ENCODE results near the gene ARAP1.

The ARAP1 gene

DNA sequence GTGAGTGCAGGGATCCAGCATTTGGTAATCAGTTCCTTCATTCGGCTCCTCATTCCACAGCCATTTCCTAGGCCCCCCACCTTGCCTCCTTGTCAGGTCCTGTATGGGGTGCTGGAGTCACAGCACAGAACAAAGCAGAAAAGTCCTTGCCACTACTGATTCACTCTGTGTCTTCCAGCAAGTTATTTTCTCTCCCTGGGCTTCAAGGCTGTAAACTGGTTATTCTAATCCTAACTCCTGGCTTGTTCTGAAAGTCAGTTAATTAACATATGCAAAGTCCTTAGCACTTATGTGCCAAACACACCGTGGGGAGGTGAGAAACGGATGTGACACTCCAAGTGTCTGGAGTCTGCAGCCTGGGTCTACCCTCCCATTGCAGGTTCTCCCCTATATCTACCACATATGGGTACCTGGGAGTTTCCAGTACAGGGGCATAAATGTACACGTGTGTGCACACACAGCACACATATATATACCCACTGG, 47.4 kb downstream of the ARAP1 start:
- Mint-ChIP-seq H3K36me3 (ENCODE audit: low read depth) (peaks cover 40% of the 10 kb centered on the region), H3K4me1 (ENCODE audit: low read depth) (peaks cover 3% of the 10 kb centered on the region), H3K27ac (no peak overlapping the region), H3K9me3 (no peaks in the 10 kb centered on the region), H3K4me3 (no peak overlapping the region), H3K27me3 (ENCODE audit: low read depth) (no peaks in the 10 kb centered on the region)

GRCh38 chr11:72704028-72704782, 48.0 kb downstream of the ARAP1 start:
- no peaks in the 10 kb centered on the region for H3K27me3 Mint-ChIP-seq (ENCODE audit: low read depth)
- no peak overlapping the region for H3K27ac Mint-ChIP-seq
- peaks cover 42% of the 10 kb centered on the region for H3K36me3 Mint-ChIP-seq (ENCODE audit: low read depth)
- H3K4me1 Mint-ChIP-seq (ENCODE audit: low read depth), result peaks cover 3% of the 10 kb centered on the region
- no peak overlapping the region for H3K4me3 Mint-ChIP-seq
- H3K9me3 Mint-ChIP-seq, result no peaks in the 10 kb centered on the region

DNA sequence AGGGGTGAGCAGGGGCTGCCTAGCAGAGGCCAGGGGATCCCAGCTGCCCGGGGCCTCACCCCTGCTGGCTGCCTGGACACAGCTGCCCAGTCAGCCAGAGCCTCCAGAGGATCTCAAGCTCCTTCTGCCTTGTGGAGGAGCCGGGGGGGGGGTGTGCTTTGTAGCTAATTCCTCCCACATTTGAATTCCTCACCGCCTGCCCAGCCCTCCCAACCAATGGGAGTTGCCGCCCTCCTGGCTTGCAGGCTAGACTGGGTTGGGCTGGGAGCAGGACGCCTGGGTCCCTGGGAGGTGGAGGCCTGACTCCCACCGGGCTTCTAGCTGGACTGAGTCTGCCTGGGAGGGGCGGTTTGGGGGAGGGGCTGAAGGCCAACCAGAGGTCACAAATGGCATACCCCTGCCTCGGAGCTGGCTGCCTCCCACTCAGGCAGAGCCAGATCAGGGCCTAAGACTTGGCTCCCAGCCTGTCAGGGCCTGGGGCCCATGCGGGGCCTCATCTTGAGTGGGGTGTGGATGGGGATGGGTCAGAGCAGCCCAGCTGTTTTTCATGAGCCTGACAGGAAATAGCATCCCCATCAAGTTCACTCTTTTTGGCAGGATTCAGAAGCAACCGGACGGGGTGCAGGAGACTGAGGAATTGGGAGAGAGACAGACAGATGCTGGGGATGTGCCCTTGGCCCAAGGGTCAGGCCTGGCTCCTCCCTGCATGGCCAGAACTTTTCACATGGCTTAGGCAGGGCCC, 48.8 kb downstream of the ARAP1 start:
- no peaks in the 10 kb centered on the region for H3K9me3 Mint-ChIP-seq
- H3K4me3 Mint-ChIP-seq, result no peak overlapping the region
- peaks cover 41% of the 10 kb centered on the region for H3K36me3 Mint-ChIP-seq (ENCODE audit: low read depth)
- no peaks in the 10 kb centered on the region for H3K27me3 Mint-ChIP-seq (ENCODE audit: low read depth)
- H3K27ac Mint-ChIP-seq, result no peak overlapping the region
- H3K4me1 Mint-ChIP-seq (ENCODE audit: low read depth), result peaks cover 3% of the 10 kb centered on the region

DNA sequence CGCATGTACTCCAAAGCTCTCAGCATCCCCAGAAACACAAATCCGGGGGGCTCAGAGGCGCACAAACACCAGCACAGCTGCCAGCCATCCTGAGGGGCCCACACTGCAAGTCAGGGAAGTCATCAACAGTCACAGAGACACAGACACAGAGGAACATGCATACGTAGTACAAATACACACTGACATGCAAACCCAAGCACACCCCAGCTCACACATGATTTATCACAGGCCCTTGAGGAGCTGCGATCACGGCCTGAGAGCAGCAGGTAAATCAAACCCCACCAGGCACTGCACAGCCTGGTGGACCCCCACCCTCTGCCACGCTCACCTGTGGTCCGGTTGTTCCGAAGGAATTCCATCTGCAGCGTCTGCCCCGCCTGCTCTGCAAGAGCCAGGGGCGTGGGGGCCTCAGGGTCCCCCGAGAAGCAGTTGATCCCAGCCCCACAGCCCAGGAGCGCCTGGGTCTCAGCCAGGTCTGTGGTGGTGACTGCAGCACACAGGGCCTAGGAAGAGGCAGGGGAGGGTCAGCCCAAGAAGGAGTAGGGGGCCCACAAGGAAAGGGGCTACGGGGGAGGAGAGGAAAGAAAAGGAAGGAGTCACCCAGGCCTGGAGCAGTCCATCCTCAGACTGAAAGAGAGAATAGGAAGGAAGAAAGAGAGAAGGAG, 49.5 kb downstream of the ARAP1 start:
- Mint-ChIP-seq H3K4me1 (ENCODE audit: low read depth) (peaks cover 3% of the 10 kb centered on the region), H3K4me3 (no peak overlapping the region), H3K36me3 (ENCODE audit: low read depth) (peaks cover 39% of the 10 kb centered on the region), H3K27ac (no peak overlapping the region), H3K27me3 (ENCODE audit: low read depth) (no peaks in the 10 kb centered on the region), H3K9me3 (no peaks in the 10 kb centered on the region)

- H3K9me3 Mint-ChIP-seq, result no peaks in the 10 kb centered on the region
These were observed 50.1 kb downstream of the ARAP1 start for GRCh38 chr11:72702096-72702495.

DNA sequence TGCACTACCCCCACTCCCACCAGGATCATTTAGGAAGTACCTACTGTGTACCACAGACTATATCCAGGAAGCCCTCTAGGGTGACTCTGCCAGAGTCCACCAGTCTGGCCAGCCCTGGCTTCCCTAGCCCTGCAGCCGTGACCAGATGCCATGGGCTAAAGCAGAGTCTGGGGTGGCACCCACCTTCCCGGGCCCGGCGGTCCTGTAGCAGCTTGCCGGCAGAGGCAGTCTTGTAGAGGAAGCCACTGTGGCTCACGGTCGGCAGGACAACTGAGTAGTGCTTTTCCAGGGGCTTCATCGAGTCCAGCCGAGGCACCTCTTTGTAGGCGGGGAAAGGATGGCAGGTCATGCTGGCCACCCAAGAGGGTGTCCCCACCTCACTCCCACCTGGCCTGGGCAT, 50.7 kb downstream of the ARAP1 start:
- Mint-ChIP-seq H3K27ac (no peak overlapping the region), H3K9me3 (no peaks in the 10 kb centered on the region), H3K4me1 (ENCODE audit: low read depth) (peaks cover 3% of the 10 kb centered on the region), H3K4me3 (no peak overlapping the region), H3K27me3 (ENCODE audit: low read depth) (no peaks in the 10 kb centered on the region), H3K36me3 (ENCODE audit: low read depth) (peaks cover 33% of the 10 kb centered on the region)

More at GRCh38 chr11:72702096-72702495, 50.1 kb downstream of the ARAP1 start:
- Mint-ChIP-seq H3K4me3 (no peak overlapping the region), H3K27ac (no peak overlapping the region), H3K27me3 (ENCODE audit: low read depth) (no peaks in the 10 kb centered on the region), H3K4me1 (ENCODE audit: low read depth) (peaks cover 3% of the 10 kb centered on the region), H3K36me3 (ENCODE audit: low read depth) (peaks cover 36% of the 10 kb centered on the region)

DNA sequence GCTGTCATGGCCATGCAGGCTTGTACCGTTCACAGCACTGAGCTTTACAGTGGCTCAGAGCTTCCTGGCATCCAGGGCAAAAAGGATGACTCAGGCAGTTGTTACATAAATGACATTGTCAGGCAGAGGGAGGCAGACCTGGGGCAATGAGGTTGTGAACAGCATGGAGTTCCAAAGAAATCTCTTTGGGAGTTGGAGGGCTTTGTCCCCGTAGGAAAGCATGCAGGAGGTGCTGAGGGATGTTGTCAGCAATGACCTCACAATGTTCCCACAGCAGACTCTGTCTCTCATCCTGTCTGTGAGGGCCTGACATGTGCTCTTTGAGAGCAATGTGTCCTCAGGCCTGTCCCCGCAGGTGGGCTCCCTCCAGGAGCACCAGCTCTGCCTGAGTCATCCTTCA, 52.1 kb downstream of the ARAP1 start:
- Mint-ChIP-seq H3K36me3 (ENCODE audit: low read depth) (peaks cover 30% of the 10 kb centered on the region), H3K4me3 (no peak overlapping the region), H3K9me3 (no peaks in the 10 kb centered on the region), H3K27me3 (ENCODE audit: low read depth) (no peaks in the 10 kb centered on the region), H3K4me1 (ENCODE audit: low read depth) (no peaks in the 10 kb centered on the region), H3K27ac (no peak overlapping the region)

GRCh38 chr11:72697814-72698213, 54.4 kb downstream of the ARAP1 start:
- H3K27ac Mint-ChIP-seq, result no peak overlapping the region
- no peaks in the 10 kb centered on the region for H3K27me3 Mint-ChIP-seq (ENCODE audit: low read depth)
- no peaks in the 10 kb centered on the region for H3K9me3 Mint-ChIP-seq
- H3K4me1 Mint-ChIP-seq (ENCODE audit: low read depth), result peaks cover 4% of the 10 kb centered on the region
- H3K36me3 Mint-ChIP-seq (ENCODE audit: low read depth), result peaks cover 42% of the 10 kb centered on the region
- no peak overlapping the region for H3K4me3 Mint-ChIP-seq

DNA sequence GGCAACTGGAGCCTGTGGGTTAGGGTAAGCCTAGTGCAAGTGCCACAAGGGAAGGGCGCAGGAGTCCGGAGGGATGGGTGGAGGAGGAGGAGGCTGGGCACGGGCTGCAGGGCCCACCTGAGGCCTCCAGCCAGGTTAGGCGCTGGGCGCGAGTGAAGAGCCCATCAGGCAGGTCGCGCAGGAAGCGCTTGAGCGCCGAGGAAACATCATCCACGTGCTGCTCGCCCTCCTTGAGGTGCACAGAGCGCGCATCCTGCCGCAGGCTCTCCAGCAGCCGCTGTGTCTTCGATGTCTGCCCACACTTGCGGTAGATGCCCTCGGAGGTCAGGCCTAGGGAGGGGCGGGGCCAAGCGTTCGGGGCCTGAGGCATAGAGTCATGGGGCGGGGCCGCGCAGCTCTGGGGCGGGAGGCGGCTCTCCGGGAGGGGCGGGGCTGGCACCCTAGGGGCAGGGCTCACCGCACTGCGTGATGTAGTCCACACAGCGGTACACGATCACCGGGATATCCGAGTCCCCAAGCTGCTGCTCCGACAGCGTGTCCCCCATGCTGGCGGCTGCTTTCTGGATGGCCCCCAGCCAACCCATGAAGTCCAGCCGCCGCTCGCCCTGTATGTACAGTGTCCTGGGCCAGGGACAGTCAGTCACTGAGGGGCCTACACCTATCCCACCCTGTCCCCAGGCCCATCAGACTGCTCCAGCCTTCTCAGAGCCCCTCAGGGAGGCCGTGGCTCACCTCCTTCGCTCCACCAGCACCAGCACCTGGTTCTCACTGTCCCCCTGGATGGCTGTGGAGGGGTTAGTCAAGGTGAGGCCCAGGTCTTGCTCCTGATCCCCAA, 55.1 kb downstream of the ARAP1 start:
- no peak overlapping the region for H3K27ac Mint-ChIP-seq
- H3K36me3 Mint-ChIP-seq (ENCODE audit: low read depth), result peaks cover 47% of the 10 kb centered on the region
- no peak overlapping the region for H3K4me3 Mint-ChIP-seq
- peaks cover 4% of the 10 kb centered on the region for H3K4me1 Mint-ChIP-seq (ENCODE audit: low read depth)
- no peaks in the 10 kb centered on the region for H3K9me3 Mint-ChIP-seq
- no peaks in the 10 kb centered on the region for H3K27me3 Mint-ChIP-seq (ENCODE audit: low read depth)

GRCh38 chr11:72695354-72695753, 56.9 kb downstream of the ARAP1 start:
- Mint-ChIP-seq H3K9me3 (no peaks in the 10 kb centered on the region), H3K27ac (no peak overlapping the region), H3K27me3 (ENCODE audit: low read depth) (no peaks in the 10 kb centered on the region), H3K4me1 (ENCODE audit: low read depth) (peaks cover 4% of the 10 kb centered on the region), H3K4me3 (no peak overlapping the region), H3K36me3 (ENCODE audit: low read depth) (peaks cover 42% of the 10 kb centered on the region)

- Mint-ChIP-seq H3K9me3 (no peaks in the 10 kb centered on the region), H3K27me3 (ENCODE audit: low read depth) (no peaks in the 10 kb centered on the region), H3K36me3 (ENCODE audit: low read depth) (peaks cover 37% of the 10 kb centered on the region), H3K4me1 (ENCODE audit: low read depth) (peaks cover 13% of the 10 kb centered on the region), H3K4me3 (no peak overlapping the region), H3K27ac (no peak overlapping the region)
These were observed 58.8 kb downstream of the ARAP1 start for GRCh38 chr11:72693271-72693968.

DNA sequence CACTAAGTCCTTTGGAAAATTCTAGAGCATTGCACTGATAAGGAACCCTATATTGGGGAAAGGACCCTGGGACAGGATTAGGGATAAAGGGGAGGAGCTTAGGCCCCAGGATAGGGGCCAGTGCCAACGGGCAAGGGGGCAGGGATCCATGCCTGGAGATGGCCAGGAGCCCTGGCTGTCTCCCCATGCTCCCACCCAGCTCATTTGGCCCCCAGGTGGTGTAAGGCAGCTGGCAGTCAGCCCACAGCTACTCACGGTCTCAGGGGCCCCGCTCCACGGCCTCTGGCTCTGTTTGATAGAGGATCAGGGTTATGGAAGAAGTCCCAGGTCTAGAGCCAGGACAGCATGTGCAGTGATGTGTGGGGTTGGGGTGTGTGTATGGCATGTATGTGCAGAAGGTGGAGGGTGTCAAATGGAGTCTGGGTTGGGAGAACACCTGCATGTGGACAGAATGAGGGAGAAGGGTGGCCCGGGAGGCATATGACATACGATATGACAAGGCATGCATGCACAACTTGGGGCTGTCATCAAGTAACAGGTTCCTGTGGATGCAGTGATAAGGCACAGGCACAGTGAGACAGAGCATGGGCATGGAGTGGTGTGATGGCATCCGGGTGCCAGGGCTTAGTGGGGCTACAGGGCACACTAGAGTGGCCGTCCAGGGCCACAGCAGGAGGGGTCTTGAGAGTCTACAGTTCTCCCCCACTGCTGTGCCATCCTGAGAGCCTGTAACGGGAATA, 59.5 kb downstream of the ARAP1 start:
- Mint-ChIP-seq H3K9me3 (no peaks in the 10 kb centered on the region), H3K27ac (no peak overlapping the region), H3K4me3 (no peak overlapping the region), H3K27me3 (ENCODE audit: low read depth) (no peaks in the 10 kb centered on the region), H3K4me1 (ENCODE audit: low read depth) (peaks cover 21% of the 10 kb centered on the region), H3K36me3 (ENCODE audit: low read depth) (peaks cover 41% of the 10 kb centered on the region)

DNA sequence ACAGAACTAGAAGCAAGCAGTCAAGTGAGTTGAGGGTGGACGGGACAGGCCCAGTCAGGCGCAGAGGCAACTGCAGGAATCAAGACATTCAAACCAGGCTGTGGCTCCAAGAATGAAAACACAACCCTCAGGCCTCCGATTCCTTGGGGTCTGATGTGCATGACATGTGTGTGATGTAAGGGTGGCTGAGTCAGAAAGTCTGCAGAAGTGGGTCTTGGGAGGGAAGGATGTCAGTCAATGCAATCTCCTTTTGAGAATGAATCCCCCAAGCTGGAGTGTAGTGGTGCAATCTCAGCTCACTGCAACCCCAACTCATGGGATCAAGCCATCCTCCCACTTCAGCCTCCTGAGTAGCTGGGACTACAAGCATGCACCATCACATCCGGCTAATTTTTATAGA, 62.0 kb downstream of the ARAP1 start:
- Mint-ChIP-seq H3K36me3 (ENCODE audit: low read depth) (peaks cover 45% of the 10 kb centered on the region), H3K4me3 (no peak overlapping the region), H3K9me3 (no peaks in the 10 kb centered on the region), H3K27ac (no peak overlapping the region), H3K27me3 (ENCODE audit: low read depth) (no peaks in the 10 kb centered on the region), H3K4me1 (ENCODE audit: low read depth) (peaks cover 42% of the 10 kb centered on the region)
